Mucosa of gallbladder (tissue), 1 donor: ENCODE results near the gene DPM2. TPM values are rescaled to one million over a fixed set of nuclear protein-coding genes. Genes with fewer than 3 reads are reported as not detected.

Experiments used
- DNase-seq: peaks from one replicate; pipeline ENCODE4 v3.0.0-alpha.2; 2020; ENCODE audit warnings: low spot score
- total RNA-seq: library from RNA; stranded (reverse); gene quantifications from one replicate; pipeline ENCODE4 v1.2.1, GENCODE V29; 2021
- donor health status: DM: no; HTN: no; CAD: no.

The DPM2 gene
- 36.6 TPM for total RNA-seq

GRCh38 chr9:127937388-127938297 lies at the start of gene DPM2:
DPM2 (minus strand) TSS chr9:127937854; CDS start chr9:127937820, 34 bp downstream.
- DNase-seq, result peak; percentile 79

GRCh38 chr9:127987103-127987614 lies 49.5 kb upstream of the DPM2 start:
- DNase-seq, result peak; percentile 93

GRCh38 chr9:127985011-127985410 lies 47.4 kb upstream of the DPM2 start:
- DNase-seq, result no peak

- DNase-seq, result no peak
These were observed 46.2 kb upstream of the DPM2 start for GRCh38 chr9:127983847-127984289.

- DNase-seq, result no peak
These were observed 45.3 kb upstream of the DPM2 start for GRCh38 chr9:127982912-127983311.

- no peak for DNase-seq
These were observed 44.0 kb upstream of the DPM2 start for GRCh38 chr9:127981559-127982121.

GRCh38 chr9:127980706-127981558 lies 43.3 kb upstream of the DPM2 start, which contains the start of gene EEIG1:
EEIG1 (minus strand) TSS chr9:127980989; CDS start chr9:127980137, 852 bp downstream.
- peak; percentile 95 for DNase-seq

- peak; percentile 41 for DNase-seq
These were observed 42.5 kb upstream of the DPM2 start for GRCh38 chr9:127980060-127980705.

GRCh38 chr9:127979333-127980059 lies 41.8 kb upstream of the DPM2 start:
- peak; percentile 54 for DNase-seq

- no peak for DNase-seq
These were observed 41.3 kb upstream of the DPM2 start for GRCh38 chr9:127979015-127979332.

GRCh38 chr9:127977884-127978647 lies 40.4 kb upstream of the DPM2 start:
- peak; percentile 64 for DNase-seq

- DNase-seq, result no peak
These were observed 39.6 kb upstream of the DPM2 start for GRCh38 chr9:127977009-127977883.

GRCh38 chr9:127976498-127976897 lies 38.8 kb upstream of the DPM2 start:
- DNase-seq, result peak; percentile 51

GRCh38 chr9:127975376-127976315 lies 38.0 kb upstream of the DPM2 start:
- no peak for DNase-seq

- DNase-seq, result no peak
These were observed 37.2 kb upstream of the DPM2 start for GRCh38 chr9:127974769-127975261.

GRCh38 chr9:127974001-127974768 lies 36.5 kb upstream of the DPM2 start:
- no peak for DNase-seq
